Peyer's patch (tissue), 4 donors: ENCODE data around the gene PDLIM7.

ENCODE experiments used
- CTCF ChIP-seq, 6 experiments: fragments of 450-650 bp in 4 of 6; fragments of 200-600 bp in 2 of 6; sonication (generic) in 1 of 6; IDR thresholded peaks; one replicate each; pipeline ENCODE4 v1.5.1; 2017 to 2019; ENCODE audit warnings: antibody characterized with exemption in 6 of 6, mild to moderate bottlenecking in 3 of 6, moderate library complexity in 1 of 6
- POLR2A ChIP-seq, 2 donors: fragments of 450-650 bp; IDR thresholded peaks; one replicate each; pipeline ENCODE4 v1.5.1; 2017; ENCODE audit warnings: antibody characterized with exemption in 2 of 2, mild to moderate bottlenecking in 2 of 2, moderate library complexity in 2 of 2

- no peak for TF ChIP-seq CTCF (IDR thresholded peaks at IDR 0.05)
- no peak for TF ChIP-seq POLR2A (IDR thresholded peaks at IDR 0.05)
Measured at GRCh38 chr5:177490311-177490991, 7.0 kb downstream of the PDLIM7 start.
